GM18526 (cell line): Measurements from ENCODE around the gene CXADR.

ENCODE experiments used
- POLR2A ChIP-seq: IDR thresholded peaks from 3 replicates; pipeline ENCODE4 v1.6.1; 2011; ENCODE audit not compliant: insufficient read length; ENCODE audit errors: extremely low read depth

Gene CXADR

DNA sequence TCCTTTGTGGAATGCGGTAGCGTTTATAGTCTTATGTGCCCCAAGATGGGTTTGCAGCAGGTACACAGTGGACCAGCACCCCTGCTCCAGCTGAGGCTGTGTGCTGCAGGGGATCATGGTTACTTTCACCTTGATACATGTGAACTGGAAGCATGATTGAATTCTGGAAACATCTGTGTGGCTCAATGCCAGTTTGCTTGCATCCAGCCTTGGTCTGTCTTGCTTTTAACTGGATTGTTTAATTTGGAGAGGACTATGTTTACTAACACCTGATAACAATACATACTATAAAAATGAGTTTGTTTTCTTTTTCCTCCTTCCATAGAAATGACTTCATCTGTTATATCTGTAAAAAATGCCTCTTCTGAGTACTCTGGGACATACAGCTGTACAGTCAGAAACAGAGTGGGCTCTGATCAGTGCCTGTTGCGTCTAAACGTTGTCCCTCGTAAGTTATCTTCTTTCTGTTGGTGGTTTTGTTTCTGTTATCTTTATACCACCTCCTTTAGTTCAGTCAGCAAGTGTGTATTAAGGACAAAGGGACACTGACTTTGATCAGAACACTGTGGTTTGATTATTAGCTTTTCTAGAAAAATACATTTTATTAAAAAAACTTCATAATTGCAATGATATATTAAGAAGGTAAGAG lies 47.7 kb downstream of the CXADR start:
- TF ChIP-seq POLR2A = no peak

DNA sequence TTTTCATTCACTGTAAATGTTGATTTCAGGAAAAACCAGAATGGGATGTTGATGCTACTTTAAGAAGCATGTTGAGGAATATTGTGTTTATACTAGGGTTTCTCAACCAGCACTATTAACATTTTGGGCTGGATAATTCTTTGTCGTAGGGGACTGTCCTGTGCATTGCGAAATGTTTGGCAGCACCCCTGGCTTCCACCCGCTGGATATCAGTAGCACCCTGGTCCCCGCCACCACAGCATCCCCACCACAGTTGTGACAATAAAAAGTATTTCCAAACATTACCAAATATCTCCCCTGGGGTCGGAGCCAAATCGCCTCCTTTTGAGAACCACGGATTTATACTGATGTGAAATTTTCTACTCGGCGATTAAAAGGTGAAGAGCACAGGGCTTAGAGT lies 57.9 kb downstream of the CXADR start:
- TF ChIP-seq POLR2A = no peak

- no peak for TF ChIP-seq POLR2A
These were observed 59.6 kb downstream of the CXADR start for GRCh38 chr21:17572431-17572830.

DNA sequence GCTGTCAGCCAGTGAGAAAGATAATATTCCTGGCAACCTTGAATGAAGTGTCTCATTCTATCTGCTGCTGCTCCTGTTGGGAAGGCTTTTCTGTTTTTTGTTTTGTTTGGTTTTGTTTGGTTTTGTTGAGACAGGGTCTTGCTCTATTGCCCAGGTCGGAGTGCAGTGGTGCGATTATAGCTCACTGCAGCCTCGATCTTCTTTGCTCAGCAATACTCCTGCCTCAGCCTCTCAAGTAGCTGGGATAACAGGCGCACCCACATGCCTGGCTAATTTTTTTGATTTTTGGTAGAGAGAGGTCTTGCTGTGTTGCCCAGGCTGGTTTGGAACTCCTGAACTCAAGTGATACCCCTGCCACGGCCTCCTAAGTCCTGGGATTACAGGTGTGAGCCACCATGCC lies 62.2 kb downstream of the CXADR start:
- no peak for TF ChIP-seq POLR2A

DNA sequence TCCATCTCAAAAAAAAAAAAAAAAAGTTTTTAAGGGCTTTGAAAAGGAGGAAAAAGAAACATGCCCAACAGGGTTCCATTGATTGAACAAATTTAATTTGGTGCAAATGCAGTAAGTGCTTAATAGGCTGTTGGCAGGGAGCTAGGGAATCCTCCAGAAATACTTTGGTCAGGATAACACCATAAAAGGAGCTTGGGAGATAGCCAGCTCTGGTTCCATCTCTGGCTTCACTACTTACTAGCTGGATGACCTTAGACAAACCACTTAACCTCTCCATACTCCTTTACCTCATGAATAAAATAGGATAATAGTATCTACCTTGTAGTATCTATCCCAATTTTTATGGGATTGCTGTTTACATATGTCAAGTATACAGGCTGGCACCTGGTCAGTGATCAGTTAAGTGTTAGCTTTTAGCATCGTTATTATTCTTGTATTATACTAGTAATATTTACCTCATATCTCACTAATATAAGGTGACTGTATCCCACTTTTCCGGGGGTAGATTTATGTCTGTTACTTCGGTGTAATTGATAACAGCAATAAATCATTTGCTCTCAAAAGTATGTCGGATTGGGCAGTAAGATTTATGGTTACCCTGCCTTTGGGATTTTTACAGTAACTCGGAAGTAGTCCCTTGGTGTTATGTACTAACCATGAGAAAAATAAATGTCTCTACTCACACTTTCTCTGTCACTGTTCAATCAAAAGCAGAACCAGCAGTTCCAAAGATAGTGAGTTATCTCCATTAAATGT lies 63.4 kb downstream of the CXADR start:
- TF ChIP-seq POLR2A = no peak

GRCh38 chr21:17577701-17578100 lies 64.9 kb downstream of the CXADR start:
- TF ChIP-seq POLR2A = no peak

GRCh38 chr21:17578162-17578561 lies 65.3 kb downstream of the CXADR start:
- no peak for TF ChIP-seq POLR2A

DNA sequence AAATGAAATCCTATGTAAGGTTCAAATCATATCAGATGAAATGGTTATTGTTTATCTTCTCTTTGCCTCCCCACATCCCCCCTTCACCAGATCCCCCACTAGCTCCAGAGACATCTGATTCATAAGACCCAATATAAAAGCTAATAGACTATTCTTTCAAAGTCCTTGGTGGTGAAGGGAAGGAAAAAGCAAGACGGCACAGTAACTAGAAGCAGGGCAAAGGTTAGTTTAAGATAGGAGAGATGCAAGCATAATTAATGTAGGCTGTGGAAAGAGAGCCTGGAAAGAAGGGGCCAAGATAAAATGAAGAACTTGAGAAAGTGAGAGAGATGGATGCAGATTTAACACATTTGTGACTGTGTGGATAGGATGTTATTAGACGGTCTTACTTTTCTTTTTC lies 66.0 kb downstream of the CXADR start:
- no peak for TF ChIP-seq POLR2A

DNA sequence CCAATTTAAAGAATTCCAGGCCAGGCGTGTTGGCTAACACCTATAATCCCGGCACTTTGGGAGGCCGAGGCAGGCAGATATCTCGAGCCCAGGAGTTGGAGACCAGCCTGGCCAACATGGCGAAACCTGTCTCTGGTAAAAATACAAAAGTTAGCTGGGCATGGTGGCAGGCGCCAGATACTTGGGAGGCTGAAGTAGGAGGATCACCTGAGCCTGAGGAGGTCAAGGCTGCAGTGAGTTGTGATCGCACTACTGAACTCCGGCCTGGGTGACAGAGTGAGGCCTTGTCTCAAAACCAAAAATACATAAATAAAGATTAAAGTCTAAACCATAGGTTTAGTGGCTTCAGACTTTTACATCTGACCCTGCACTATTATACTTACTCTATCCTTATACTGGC lies 67.5 kb downstream of the CXADR start:
- no peak for TF ChIP-seq POLR2A

- no peak for TF ChIP-seq POLR2A
These were observed 71.1 kb downstream of the CXADR start for GRCh38 chr21:17583898-17584297.

- TF ChIP-seq POLR2A = no peak
These were observed 73.1 kb downstream of the CXADR start for GRCh38 chr21:17585875-17586450.

DNA sequence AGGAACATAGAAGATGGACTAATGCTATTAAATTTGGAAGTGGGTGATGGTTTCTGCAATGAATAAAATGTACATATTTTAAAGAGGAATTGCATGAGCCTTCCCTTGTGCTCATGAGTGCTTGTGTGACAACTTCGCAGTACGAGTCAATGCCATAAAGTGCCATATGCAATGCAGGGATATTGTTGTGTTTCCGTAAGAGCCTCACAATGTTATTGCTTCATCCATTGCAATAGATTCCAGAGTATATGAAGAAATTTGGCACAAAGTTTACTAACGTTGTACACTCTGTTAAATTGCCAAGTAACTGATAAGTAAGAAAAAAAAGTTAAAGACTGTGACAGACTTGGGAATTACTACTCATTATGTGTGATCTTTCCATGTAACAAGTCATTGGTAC lies 77.6 kb downstream of the CXADR start:
- TF ChIP-seq POLR2A = no peak

GRCh38 chr21:17597680-17598079 lies 84.8 kb downstream of the CXADR start:
- no peak for TF ChIP-seq POLR2A

DNA sequence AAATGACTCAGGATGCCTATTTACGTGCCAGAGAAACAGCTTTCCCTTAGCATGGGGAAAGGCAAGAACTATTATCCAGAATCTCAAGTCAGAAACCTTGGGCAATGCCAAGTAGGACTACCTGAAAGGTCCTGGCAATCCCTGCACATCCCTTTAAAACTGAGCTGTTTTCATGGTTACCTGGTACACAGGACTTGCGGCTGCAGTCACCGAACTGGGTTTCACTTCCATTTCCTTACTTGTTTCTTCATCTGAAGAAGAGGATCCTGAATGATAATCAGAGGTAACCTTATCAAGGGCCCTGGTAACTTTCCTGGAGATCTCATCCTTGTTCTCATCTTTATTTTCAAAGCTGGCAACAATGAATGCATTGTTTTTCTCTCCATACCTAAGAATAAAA lies 85.6 kb downstream of the CXADR start:
- TF ChIP-seq POLR2A = no peak

DNA sequence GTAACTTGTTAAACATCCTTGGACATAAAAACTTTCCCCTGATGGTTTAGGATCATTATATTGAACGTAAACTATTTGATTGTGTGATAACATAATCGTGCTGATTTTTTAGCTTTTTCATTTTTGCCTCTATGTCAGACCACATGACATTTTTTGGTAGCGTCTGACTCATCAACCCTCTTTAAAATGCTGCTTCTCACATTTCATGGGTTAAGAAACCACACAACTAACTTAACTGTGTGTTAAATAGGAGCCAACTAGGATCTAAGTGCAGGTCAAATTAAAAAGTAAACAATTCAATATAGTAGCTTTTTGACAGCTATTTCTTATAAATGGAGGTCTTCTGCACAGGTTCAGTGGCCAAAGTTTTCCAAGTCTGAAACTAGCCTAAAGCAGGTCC lies 90.0 kb downstream of the CXADR start:
- no peak for TF ChIP-seq POLR2A

- TF ChIP-seq POLR2A = no peak
These were observed 94.8 kb downstream of the CXADR start for GRCh38 chr21:17607684-17608083.
